NK-92 (cell line): ENCODE results near the gene LTN1.
"Not testable (repeated sequence)": the region's sequence is repeated elsewhere in the genome, so short reads cannot be mapped to it uniquely, and the experiment has no call there.

ENCODE experiments used
- DNase-seq: peaks from one replicate; lab custom pipeline; 2025; ENCODE audit not compliant: unreplicated experiment; lab: John Stamatoyannopoulos, UW

Gene LTN1

DNA sequence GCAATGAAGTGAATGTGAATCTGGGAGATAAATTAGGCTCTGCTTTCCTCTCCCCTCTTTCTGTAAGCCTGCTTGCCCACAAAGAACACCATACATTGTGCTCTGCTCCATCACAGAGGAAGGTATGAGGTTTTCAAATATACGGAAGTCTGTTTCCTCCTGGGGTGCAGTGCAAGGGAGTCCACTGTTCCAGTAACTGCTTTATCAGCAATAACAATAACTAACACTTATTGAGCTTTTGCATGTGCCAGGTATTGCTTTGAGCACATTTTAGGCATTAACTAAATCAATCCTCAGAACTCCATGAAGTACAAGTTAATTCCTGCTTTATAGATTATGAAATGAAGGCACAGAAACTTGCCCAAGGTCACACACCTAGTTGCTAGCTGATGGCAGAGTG, 10.0 kb downstream of the LTN1 start:
- no peak for DNase-seq

DNA sequence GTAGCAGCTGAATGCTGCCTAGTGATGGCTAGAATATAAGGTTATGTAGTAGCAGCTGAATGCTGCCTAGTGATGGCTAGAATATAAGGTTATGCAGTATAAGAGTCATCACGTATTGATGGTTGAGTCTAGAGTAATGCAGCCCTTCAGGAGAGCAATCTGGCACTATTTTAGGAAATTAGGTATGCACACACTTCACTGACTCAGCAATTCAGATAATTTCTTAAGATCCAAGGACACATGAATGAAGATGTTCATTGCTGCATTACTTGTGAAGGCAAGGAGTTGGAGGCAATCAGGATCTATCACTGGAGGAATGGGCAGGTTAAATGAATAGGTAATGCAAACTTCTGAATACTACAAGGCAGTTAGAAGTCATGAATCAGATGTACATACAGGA, 13.6 kb downstream of the LTN1 start:
- no peak for DNase-seq

- DNase-seq = no peak
Observed at GRCh38 chr21:28975397-28975796, 17.3 kb downstream of the LTN1 start.

- no peak for DNase-seq
Observed at GRCh38 chr21:28974531-28975227, 18.0 kb downstream of the LTN1 start.

- DNase-seq = no peak
Observed at GRCh38 chr21:28972398-28972797, 20.3 kb downstream of the LTN1 start.

DNA sequence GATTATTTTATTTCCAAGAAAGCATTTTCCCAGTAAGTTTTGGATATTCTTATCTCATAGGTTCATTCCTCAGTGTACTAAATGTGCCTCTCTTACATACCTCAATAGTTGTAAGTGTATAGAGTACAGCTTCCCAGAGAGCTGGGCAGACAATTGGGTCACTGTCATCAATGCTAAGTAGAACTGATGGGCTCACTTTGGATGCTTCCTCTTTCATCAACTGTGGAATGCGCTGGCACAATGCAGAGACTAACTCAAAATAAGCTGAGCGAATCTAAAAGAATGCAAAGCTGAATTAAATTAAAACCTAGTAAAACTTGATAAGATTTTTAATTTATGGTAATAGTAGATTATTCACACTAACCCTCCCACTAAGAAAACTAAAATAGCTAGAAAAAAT, 21.5 kb downstream of the LTN1 start:
- DNase-seq = no peak

DNA sequence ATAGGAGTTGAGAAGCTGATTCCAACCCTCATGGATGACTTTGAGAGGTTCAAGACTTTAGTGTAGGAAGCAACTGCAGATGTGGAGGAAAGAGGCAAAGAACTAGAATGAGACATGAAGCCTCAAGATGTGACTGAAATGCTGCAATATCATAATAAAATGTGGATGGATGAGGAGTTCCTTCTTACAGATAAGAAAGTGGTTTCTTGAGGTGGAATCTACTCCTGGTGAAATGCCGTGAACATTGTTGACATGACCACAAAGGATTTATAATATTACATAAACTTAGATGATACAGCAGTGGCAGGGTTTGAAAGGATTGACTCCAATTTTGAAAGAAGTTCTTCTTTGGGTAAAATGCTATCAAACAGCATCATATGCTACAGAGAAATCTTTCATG, 28.8 kb downstream of the LTN1 start:
- DNase-seq = no peak

- DNase-seq = no peak
Observed at GRCh38 chr21:28962465-28962864, 30.2 kb downstream of the LTN1 start.

DNA sequence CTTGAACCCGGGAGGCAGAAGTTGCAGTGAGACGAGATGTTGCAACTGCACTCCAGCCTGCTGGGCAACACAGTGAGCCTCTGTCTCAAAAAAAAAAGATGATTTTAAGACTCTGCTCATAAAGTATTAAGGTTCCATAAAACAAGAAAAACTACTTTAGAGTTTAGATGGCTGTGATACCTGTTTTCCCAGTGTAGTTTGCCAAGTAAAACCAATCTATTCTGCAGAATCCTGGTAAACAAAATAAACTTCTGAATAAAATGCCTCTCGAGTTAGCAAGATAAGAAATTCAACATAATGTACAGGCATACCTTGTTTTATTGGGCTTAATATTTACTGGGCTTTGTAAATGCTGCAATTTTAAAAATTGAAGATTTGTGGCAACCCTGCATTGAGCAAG, 30.8 kb downstream of the LTN1 start:
- DNase-seq = no peak

DNA sequence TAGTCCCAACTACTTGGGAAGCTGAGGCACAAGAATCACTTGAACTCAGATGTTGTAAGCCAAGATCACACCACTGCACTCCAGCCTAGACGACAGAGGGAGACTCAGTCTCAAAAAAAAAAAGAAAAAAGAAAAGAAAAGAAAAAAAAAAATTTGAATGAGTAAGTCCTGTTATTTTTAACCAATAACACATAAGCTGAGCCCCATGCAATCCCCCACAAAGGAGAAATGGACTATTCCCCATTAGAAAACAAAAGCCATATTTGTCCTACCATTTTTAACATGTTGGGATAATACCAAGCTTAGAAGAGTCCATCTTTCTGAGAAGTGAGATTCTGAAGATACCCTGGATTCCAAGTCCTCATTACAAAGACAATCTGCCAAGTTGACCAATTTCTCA, 32.4 kb downstream of the LTN1 start:
- no peak for DNase-seq

GRCh38 chr21:28959367-28960099, 33.1 kb downstream of the LTN1 start:
- DNase-seq = no peak

GRCh38 chr21:28953247-28953646, 39.4 kb downstream of the LTN1 start:
- DNase-seq = no peak

- DNase-seq = no peak
Observed at GRCh38 chr21:28952686-28953085, 40.0 kb downstream of the LTN1 start.

DNA sequence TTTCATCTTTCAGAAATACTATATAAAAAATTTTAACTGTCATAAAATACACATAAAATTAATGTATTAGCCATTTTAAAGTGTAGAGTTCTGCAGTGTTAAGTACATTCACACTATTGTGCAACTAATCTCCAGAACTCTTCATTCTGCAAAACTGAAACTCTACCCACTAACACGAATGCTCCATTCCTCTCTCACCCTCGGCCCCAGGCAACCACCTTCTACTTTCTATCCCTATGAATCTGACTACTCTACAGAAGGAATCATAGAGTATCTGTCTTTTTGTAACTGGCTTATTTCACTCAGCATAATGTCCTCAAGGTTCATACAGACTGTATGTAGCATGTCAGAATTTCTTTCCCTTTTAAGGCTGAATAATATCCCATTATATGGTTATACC, 43.4 kb downstream of the LTN1 start:
- no peak for DNase-seq

DNA sequence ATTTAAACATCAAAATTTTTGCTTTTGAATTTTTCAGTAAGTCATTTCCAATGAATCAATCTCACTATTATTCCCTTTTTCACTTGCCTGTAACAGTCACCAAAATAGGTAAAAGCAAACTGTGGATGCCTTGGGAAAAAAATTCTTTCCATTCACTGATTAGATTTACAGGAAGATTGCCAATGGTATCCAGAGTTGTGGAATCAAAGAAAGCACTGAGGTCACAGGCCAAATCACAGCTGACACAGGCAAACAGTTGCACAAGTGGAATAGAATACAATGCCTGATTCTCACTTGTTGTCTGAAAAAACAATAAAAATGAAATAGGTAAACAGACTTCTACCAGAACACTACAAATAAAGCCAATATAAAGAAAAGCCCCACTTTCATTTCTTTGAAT, 48.4 kb downstream of the LTN1 start:
- no peak for DNase-seq

- no peak for DNase-seq
Observed at GRCh38 chr21:28943631-28944030, 49.0 kb downstream of the LTN1 start.

DNA sequence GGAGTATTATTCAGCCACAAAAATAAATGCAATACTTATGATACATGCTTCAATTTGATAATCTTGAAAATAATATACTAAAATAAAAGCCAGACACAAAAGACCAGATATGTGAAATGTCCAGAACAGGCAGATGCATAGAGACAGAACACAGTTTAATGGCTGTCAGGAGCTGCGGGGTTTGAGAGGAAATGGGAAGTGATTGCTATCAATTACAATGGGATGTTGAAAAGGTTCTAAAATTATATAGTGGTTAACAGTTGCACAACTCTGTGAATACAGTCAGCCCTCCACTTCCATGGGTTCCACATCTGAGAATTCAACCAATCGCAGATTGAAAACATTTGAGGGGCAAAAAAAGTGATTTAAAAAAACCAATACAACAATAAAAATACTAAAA, 54.0 kb downstream of the LTN1 start:
- DNase-seq = no peak

DNA sequence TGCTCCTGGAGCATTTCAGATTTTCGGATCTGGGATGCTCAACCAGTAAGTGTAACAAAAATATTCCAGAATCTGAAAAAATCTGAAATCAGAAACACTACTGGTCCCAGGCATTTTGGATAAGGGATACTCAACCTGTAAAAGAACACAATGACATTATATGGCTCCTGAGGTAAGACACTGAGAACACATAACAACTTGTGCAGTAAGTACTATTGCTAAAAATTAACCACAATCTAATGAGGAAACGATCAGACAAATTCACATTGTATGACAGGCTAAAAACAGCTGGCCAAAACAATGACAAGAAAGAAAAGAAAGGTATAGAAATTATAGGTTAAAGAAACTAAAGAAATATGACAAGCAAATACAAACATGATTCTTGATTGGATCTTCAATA, 54.9 kb downstream of the LTN1 start:
- no peak for DNase-seq

DNA sequence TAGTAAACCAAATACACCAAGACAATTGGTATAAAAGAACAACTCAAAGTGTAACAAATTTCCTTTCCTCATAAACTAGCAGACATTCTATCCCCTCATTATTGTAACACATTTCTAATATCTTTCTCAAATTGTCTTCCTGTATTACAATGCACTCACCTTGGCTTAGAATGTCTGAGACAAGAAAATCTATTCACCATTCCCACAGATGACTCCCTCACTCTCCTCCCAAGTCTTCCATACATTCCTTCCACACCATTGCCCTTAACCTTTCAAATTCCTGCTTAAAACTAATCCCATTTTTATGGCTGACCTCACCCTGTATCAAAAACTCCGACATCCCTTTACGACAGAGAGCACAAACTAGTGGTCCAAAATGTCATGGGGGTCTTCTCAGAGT, 56.0 kb downstream of the LTN1 start:
- DNase-seq = no peak

GRCh38 chr21:28936036-28936435, 56.6 kb downstream of the LTN1 start:
- DNase-seq = no peak

DNA sequence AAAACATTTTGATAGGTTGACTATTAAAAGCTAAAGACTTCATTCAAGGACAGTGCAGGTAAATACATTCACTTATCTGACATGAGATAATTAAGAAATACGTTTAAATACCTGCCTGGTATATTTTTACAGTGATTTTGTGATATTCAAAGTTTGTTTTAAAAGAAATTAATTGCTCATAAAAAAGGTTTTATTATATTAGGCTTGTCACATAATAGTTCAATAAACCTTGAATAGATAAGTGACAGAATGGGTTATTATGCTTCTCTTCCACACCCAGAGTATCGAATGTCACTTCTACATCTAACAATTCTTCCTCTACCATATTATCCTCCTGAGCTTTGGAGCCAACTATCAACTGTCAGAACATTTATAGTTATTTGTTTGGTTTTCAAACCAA, 60.0 kb downstream of the LTN1 start:
- DNase-seq = no peak

GRCh38 chr21:28931708-28932372, 60.8 kb downstream of the LTN1 start:
- DNase-seq = not testable (repeated sequence)
